Astrocyte (in vitro differentiated cells and primary cell): ENCODE data around the gene PTPRCAP.

Experiments used
- EZH2 ChIP-seq: IDR thresholded peaks from 2 replicates; pipeline ENCODE4 v1.6.1; 2012; ENCODE audit warnings: mild to moderate bottlenecking, low read length, inconsistent platforms; ENCODE audit not compliant: insufficient read depth
- TF ChIP-seq, protein P1 (sequence below): IDR thresholded peaks from 2 replicates; pipeline ENCODE4 v1.5.1; 2011; ENCODE audit warnings: low read depth, mild to moderate bottlenecking, inconsistent platforms, low read length, moderate library complexity; ENCODE audit not compliant: insufficient read depth

GRCh38 chr11:67466962-67467771 is 29.7 kb upstream of the PTPRCAP start:
- TF ChIP-seq, protein P1, sequence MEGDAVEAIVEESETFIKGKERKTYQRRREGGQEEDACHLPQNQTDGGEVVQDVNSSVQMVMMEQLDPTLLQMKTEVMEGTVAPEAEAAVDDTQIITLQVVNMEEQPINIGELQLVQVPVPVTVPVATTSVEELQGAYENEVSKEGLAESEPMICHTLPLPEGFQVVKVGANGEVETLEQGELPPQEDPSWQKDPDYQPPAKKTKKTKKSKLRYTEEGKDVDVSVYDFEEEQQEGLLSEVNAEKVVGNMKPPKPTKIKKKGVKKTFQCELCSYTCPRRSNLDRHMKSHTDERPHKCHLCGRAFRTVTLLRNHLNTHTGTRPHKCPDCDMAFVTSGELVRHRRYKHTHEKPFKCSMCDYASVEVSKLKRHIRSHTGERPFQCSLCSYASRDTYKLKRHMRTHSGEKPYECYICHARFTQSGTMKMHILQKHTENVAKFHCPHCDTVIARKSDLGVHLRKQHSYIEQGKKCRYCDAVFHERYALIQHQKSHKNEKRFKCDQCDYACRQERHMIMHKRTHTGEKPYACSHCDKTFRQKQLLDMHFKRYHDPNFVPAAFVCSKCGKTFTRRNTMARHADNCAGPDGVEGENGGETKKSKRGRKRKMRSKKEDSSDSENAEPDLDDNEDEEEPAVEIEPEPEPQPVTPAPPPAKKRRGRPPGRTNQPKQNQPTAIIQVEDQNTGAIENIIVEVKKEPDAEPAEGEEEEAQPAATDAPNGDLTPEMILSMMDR: no peak
- no peak for TF ChIP-seq EZH2
